ENCODE measurements around the gene UGT2B15.
"Not testable (repeated sequence)": the region's sequence is repeated elsewhere in the genome, so short reads cannot be mapped to it uniquely, and the experiment has no call there.

The UGT2B15 gene

GRCh38 chr4:68655764-68656444 is 14.5 kb downstream of the UGT2B15 start:
- DNase-seq, result no peak

- no peak for DNase-seq
These were observed 15.3 kb downstream of the UGT2B15 start for GRCh38 chr4:68654946-68655721.

GRCh38 chr4:68651932-68652331 is 18.5 kb downstream of the UGT2B15 start:
- no peak for DNase-seq

GRCh38 chr4:68630371-68630770 is 40.1 kb downstream of the UGT2B15 start:
- no peak for DNase-seq

- DNase-seq, result not testable (repeated sequence)
These were observed 47.7 kb downstream of the UGT2B15 start for GRCh38 chr4:68622731-68623130.

- no peak for DNase-seq
These were observed 53.3 kb downstream of the UGT2B15 start for GRCh38 chr4:68617003-68617698.

GRCh38 chr4:68615699-68616422 is 54.6 kb downstream of the UGT2B15 start:
- DNase-seq, result no peak

- DNase-seq, result no peak
These were observed 56.7 kb downstream of the UGT2B15 start for GRCh38 chr4:68613752-68614151.

- no peak for DNase-seq
These were observed 64.2 kb downstream of the UGT2B15 start for GRCh38 chr4:68606240-68606639.

- no peak for DNase-seq
These were observed 71.3 kb downstream of the UGT2B15 start for GRCh38 chr4:68599150-68599549.

- DNase-seq, result no peak
These were observed 73.0 kb downstream of the UGT2B15 start for GRCh38 chr4:68597482-68597881.
